UCSD-AML1 (cell line): ENCODE data around the gene FOXP4.

Experiments used
- DNase-seq: peaks from one replicate; lab custom pipeline; 2025; ENCODE audit not compliant: unreplicated experiment; lab: John Stamatoyannopoulos, UW

FOXP4 gene

DNA sequence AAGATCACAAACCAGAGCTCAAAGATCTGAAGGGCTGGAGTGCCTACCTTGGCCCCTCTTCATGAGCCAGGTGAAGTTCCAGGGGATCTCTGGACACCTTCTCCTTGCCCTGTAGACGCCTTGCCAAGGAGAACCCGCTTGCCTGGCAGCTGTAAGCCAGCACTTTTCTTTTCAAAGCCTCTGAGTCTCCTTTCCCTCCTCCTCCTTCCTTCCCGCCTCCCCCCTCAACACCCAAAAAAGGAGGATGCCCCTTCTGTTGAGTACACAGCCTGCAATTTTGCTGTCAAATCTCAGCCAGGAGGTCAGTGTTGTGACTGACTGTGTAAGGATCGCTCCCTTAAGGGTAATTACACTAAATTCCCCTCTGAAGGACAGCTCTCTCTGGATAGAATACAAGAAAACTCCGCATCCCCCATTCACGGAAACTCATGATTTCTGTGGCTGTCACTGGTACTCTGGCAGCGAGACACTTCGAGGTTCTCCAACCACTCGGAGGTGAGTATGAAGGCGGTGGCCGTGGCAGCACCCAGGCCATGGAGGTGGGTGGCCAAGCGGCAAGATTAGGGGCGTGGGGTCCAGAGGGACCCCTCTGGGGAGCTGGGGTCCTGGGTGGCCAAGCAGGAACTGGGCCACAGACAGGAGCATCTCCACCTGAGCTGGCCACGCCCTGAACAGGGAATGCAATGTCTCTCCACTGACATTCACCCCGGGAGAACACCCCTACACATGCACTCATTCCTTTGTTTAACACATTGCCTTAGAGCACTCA is 23.2 kb upstream of the FOXP4 start:
- DNase-seq = no peak

DNA sequence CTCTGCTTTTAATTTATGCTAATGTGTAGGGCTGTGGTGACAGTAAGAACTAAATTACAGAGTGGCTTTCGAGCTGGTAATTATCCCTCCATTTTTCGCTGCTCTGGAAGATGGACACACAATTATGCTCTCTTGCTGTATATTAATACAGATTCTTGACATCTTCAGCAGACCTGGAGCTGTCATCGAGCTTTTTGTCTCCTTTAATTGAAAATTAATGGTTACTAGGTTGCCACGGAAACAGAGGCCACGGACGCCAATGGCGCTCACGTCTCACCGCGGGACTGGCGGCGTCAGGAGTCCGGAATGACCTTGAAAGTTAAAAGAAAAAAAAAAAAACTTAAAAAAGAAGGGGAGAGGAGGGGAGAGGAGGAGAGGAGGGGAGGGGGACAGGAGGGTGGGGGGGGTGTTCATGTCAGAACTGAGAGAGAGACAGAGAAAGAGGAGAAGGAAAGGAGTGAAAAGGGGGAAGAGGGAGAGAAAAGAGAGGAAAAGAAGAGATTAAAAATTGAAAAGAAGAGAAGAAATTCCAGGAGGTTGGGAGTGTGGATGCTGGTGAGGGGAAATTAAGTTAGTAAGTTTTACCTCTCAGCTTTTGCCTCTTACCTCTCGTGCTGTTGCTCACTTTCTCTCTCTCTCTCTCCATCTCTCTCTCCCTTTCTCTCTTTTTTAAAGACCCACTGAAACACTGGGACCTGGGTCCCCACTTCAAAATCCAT is 22.1 kb upstream of the FOXP4 start:
- no peak for DNase-seq

GRCh38 chr6:41524634-41525011 is 21.6 kb upstream of the FOXP4 start:
- DNase-seq = no peak

- peak; percentile 26 for DNase-seq
These were observed 18.3 kb upstream of the FOXP4 start for GRCh38 chr6:41527721-41528408.

DNA sequence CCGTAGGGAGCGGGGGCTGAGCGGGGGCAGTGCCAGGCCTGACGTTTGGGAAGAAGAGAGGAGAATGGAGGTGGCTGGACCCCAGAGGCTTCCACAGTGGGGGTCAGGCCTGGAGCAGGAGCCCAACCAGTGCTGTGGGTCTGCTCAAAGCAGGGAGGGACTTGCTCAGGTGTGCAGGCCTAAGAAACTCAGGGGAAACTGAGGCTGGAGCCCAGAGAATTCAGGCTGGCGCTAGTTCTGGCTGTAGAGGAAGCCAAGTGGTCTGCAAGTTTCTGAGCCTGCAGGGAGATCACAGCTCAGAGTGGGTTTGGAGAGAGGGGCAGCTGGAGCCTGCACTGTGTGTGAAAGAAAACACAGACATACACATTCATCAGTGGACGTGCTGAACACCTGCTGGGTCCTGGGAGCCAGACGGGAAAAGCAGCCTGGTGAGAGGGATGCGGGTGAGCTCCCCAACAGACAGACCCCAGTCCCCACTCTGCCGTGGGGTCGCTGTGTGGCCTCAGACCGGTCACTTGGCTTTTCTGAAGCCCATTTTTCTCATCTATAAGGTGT is 17.7 kb upstream of the FOXP4 start:
- DNase-seq = no peak

- no peak for DNase-seq
These were observed 17.1 kb upstream of the FOXP4 start for GRCh38 chr6:41529049-41529448.

DNA sequence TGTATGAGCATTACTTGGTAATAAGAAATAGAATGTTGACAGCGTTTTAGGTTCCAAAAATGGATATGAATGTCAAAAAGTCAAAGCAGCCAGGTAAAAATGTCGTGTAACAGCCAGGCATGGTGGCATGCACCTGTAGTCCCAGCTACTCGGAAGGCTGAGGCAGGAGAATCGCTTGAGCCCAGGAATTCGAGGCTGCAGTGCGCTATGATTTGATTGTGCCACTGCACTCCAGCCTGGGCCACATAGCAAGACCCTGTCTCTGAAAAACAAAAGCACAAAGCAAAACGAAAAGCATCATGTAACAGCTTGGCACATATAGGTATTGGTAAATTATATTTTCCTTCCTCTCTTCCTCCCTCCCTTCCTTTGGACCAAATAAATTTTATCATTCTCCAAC is 16.2 kb upstream of the FOXP4 start:
- no peak for DNase-seq

DNA sequence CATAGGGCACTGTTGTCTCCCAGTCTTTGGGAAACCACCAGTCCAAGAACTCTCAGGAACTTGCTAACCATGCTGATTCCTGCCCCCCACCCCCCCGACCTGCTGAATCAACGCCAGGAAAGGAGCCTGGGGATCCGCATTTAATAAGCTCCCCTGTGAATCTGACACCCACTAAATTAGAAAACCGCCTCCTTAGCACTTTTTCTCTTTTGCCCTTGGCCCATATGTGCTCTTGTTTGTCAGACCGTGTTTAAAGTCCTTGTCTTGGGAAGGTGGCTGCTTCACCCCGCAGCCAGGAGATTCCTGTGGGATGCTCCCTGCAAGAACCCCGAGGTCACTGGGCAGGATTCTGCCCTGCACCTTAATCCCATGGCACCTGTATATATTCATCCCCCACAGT is 15.7 kb upstream of the FOXP4 start:
- DNase-seq = no peak

- no peak for DNase-seq
These were observed 15.2 kb upstream of the FOXP4 start for GRCh38 chr6:41531016-41531415.

DNA sequence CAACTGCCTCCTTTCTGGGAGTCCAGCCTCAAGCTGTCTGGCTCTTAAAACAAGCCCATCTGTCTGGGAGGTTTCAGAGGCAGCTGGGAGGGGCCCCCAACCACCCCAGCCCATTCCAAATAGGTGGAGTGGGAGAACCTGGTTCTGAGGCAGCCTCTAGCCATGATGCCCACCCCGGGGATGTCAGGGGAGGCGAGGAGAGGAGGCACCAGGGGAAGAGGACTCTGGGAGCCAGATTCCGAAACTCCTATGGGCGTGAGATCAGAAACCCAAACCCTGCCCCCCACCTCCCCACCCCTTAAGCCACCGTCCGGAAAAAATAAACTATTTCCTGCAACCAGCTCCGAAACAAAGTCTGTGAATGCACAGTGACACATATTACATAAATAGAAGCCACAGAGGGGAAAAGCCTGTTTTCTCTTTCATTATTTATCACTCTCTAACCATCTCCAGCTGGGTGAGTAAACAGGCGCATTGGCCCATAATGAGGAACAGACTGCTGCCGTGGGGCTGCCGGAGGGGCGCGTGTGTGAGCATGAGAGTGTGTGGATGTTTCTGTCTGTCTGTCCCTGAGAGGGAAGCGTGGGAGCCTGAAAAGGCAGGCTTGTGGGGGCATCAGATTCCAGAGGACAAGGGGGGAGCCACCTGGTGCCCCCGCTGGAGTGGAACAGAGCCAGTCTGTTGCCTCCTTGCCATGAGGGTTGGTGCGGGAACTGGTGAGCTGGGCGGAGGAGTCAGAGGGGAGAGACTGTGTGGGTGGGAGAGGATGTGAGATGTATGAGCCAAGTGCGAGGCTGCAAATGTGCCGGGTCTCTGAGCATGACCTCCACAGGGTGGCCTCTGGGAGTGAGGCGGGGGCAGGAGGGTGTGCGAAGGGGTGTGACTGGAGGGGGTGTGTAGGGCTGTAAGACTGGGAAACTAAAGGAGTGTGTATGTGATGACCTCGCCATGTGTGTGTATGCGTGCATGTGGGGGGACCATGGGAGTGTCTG is 14.3 kb upstream of the FOXP4 start:
- DNase-seq = peak; percentile 45

- DNase-seq = no peak
These were observed 10.4 kb upstream of the FOXP4 start for GRCh38 chr6:41535766-41536165.

DNA sequence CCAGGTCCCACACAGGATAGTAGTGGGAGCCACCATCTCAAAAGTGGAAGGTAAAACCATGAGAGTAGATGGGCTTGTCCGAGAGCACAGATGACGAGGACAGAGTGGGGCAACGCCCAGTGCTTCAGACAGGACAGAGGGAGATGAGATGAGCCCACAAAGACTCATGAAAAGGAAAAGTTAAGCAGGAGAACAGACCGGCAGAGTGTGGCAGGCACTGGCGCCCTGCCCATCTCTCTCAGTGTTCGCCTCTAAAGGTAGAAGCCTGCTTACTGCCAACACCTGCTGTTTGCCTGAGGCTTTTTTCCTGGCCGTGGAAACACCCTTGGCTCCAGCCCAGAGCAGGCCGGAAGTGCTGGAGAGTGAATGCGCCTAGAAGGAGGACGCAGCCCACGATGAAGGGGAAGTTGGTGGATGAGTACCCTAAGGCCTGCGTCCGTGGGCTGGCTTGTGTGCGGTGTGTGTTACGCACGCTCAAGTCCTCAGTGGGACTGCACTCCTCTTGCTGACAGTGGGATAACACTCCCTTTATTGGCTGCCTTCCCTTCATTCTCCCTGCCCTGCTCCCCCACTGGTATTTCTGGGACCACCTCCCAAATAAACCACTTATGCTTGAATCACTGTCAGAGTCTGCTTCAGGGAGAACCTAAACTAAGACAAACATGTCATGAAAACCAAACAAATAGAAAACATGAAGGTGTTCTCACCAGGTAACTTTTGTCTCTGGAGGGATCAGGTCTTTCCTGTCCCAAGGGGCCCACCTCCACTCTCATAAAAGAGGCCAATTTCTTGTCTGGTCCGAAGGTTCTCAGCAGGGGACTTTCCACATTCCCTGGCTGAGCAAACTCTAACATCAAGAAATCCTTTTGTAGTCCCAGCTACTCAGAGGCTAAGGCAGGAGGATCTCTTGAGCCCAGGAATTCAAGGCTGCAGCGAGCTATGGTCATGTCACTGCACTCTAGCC is 9.1 kb upstream of the FOXP4 start:
- peak; percentile 72 for DNase-seq

DNA sequence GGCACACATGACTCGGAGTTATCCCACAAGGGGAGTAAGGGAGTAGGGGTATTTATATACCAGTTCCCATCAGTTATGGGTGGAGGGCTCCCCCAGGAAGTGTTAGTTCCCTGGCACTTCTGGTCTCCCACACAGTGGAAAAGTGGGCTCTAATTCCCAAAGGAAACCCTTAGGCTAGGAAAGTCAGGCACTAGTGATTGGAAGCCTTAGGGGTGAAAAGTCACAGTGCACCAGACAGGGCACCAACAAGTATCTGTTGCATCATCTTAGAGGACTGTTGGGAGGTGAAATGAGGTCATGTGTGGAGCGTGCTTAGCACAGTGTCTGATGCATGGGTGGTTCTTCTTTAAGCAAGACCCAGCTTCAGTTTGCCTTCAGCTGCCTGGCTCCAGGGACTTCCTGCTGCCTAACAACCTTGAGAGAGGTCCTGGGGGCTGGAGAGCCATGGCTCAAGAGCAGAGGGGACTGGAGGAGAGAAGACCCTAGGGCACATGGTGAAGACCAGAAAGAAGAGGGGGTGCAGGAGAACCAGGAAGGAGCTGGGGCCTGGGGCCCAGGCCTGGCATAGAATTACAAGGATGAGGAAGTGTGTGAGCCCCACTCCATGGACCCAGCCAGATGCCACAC is 7.5 kb upstream of the FOXP4 start:
- DNase-seq = peak; percentile 42

- DNase-seq = no peak
These were observed 7.0 kb upstream of the FOXP4 start for GRCh38 chr6:41539204-41539603.

DNA sequence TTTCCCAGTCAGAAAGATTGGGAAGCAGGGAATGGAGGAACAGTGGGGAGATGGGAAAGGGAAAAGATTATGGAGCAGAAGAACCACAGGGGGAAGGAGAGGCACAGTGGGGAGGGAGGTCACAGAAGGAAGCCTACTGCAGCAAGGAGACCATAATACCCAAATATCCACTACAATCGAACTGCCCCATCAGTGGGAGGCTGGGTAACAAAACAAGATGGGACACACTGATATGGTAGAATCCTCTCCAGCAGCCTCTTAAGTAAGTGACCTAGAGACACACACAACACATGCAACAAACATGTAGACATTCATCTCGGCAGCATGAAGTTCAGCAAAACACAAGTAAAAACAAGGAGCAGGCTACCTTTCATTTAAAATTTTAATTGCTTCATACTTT is 4.8 kb upstream of the FOXP4 start:
- DNase-seq = no peak

GRCh38 chr6:41543087-41543486 is 3.1 kb upstream of the FOXP4 start:
- DNase-seq = no peak

DNA sequence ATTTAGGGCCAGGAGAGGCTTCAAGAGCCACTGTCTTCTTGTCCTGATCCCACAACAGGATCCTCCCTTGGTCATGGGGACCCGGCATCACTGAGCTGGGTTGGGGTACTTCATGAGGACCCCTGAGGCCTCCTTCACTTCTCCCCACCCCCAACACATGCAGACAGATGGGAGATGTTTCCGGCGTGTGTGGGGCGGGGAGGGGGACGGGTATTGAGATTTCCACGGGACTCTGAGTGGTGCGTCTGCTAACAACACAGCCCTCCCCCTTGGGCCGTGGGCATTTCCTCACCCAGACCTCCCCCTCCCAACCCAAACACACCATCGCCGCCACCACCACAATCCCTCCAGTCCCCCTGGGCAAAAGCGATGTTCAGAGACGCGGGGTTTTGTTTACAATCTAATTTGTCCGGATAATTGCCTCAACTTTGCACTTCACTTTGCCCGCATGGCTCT is 906 bp upstream of the FOXP4 start:
- peak; percentile 64 for DNase-seq

DNA sequence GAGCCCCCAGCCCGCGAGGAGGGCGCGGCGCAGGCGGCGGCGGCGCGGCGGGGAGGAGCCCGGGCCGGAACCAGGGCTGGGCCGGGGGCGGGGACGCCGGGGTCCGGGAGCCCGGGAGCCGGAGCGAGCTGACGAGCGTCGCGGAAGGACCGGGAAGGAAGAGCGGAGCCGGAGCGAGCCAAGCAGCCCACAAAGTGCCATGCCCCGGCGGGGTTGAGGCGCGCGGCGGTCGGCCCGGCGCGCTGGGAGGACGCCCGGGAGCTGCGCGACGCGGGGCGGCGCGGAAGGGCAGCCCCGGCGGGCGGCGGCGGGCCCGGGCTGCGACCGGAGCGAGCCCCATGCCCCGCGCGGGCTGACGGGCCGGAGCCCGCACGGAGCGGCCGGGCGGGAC is 289 bp downstream of the FOXP4 start:
- peak; percentile 80 for DNase-seq
